Osteoblast (primary cell): ENCODE data around the gene SAG. TPM values are rescaled to one million over a fixed set of nuclear protein-coding genes. Genes with fewer than 3 reads are reported as not detected.

Source experiments
- DNase-seq: peaks from one replicate; pipeline ENCODE4 v3.0.0; 2011; ENCODE audit warnings: low spot score, mixed read lengths; ENCODE audit not compliant: insufficient read length; ENCODE audit errors: missing footprints
- H2AFZ ChIP-seq: 2 replicates; pipeline ENCODE4 v1.6.0; 2011; ENCODE audit warnings: mild to moderate bottlenecking, low read length
- H3K27ac ChIP-seq: 2 replicates; pipeline ENCODE4 v1.5.1; 2011; ENCODE audit warnings: mild to moderate bottlenecking, low read depth, low read length, moderate library complexity
- H3K27me3 ChIP-seq: 2 replicates; pipeline ENCODE4 v1.6.0; 2012; ENCODE audit warnings: mild to moderate bottlenecking, control low read depth, inconsistent platforms, low read length, moderate library complexity; ENCODE audit not compliant: insufficient read depth
- H3K36me3 ChIP-seq: 2 replicates; pipeline ENCODE4 v1.5.1; 2011; ENCODE audit warnings: mild to moderate bottlenecking, low read length, control low read depth, moderate library complexity; ENCODE audit not compliant: insufficient read depth
- H3K4me1 ChIP-seq: 2 replicates; pipeline ENCODE4 v1.5.1; 2011; ENCODE audit warnings: mild to moderate bottlenecking, low read length, control low read depth, moderate library complexity; ENCODE audit not compliant: insufficient read depth
- H3K4me2 ChIP-seq: 2 replicates; pipeline ENCODE4 v1.6.0; 2011; ENCODE audit warnings: mild to moderate bottlenecking, low read length; ENCODE audit not compliant: insufficient read depth
- H3K4me3 ChIP-seq: fragments of 200-600 bp; sonication (generic); 3 replicates; pipeline ENCODE4 v1.5.1; 2012; ENCODE audit warnings: mild to moderate bottlenecking, low read length, inconsistent platforms; ENCODE audit not compliant: insufficient read depth
- H3K79me2 ChIP-seq: 2 replicates; pipeline ENCODE4 v1.6.0; 2012; ENCODE audit warnings: mild to moderate bottlenecking, low read length, control low read depth, inconsistent platforms; ENCODE audit not compliant: insufficient read depth
- H3K9me3 ChIP-seq: 2 replicates; pipeline ENCODE4 v1.5.1; 2011; ENCODE audit warnings: low read depth, low read length, control low read depth
- H4K20me1 ChIP-seq: 2 replicates; pipeline ENCODE4 v1.6.0; 2012; ENCODE audit warnings: mild to moderate bottlenecking, low read length, control low read depth; ENCODE audit not compliant: insufficient read depth
- total RNA-seq: library from RNA; depleted of rRNA; stranded (reverse); fragments of >200 nt; gene quantifications from 2 replicates; pipeline ENCODE4 v1.2.3, GENCODE V29; 2012
- TF ChIP-seq, protein P1 (sequence below): IDR thresholded peaks from 2 replicates; pipeline ENCODE4 v1.5.1; 2011; ENCODE audit warnings: mild to moderate bottlenecking, low read depth, low read length, moderate library complexity; ENCODE audit errors: extremely low read depth

Gene SAG
- total RNA-seq, 1 donor: not detected

DNA sequence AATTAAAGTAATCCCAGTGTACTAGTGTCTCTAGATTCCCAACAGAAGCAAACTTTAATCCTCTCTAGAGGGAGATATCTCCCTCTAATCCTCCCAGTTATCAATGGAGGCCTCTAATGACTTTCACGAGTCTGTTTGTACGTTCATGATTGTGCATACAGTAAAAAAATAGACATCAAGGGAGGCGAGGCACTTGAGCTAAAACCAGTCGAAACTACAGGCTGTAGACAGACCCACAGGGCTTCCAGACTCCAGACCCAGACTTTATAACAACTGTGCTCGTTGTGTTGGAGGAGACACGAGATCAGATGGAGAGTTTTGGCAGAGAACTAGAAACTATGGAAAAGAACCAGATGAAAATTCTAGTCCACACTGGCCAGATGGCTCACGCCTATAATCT, 53.7 kb downstream of the SAG start:
- Histone ChIP-seq H3K9me3 (no peaks in the 10 kb centered on the region), H3K4me2 (no peak overlapping the region), H3K4me1 (no peaks in the 10 kb centered on the region), H3K36me3 (no peaks in the 10 kb centered on the region), H3K4me3 (no peak overlapping the region), H2AFZ (no peak overlapping the region), H4K20me1 (peaks cover 9% of the 10 kb centered on the region), H3K79me2 (peaks cover 12% of the 10 kb centered on the region), H3K27ac (no peak overlapping the region), H3K27me3 (no peaks in the 10 kb centered on the region)
- DNase-seq: no peak
- TF ChIP-seq, protein P1, sequence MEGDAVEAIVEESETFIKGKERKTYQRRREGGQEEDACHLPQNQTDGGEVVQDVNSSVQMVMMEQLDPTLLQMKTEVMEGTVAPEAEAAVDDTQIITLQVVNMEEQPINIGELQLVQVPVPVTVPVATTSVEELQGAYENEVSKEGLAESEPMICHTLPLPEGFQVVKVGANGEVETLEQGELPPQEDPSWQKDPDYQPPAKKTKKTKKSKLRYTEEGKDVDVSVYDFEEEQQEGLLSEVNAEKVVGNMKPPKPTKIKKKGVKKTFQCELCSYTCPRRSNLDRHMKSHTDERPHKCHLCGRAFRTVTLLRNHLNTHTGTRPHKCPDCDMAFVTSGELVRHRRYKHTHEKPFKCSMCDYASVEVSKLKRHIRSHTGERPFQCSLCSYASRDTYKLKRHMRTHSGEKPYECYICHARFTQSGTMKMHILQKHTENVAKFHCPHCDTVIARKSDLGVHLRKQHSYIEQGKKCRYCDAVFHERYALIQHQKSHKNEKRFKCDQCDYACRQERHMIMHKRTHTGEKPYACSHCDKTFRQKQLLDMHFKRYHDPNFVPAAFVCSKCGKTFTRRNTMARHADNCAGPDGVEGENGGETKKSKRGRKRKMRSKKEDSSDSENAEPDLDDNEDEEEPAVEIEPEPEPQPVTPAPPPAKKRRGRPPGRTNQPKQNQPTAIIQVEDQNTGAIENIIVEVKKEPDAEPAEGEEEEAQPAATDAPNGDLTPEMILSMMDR: no peak

DNA sequence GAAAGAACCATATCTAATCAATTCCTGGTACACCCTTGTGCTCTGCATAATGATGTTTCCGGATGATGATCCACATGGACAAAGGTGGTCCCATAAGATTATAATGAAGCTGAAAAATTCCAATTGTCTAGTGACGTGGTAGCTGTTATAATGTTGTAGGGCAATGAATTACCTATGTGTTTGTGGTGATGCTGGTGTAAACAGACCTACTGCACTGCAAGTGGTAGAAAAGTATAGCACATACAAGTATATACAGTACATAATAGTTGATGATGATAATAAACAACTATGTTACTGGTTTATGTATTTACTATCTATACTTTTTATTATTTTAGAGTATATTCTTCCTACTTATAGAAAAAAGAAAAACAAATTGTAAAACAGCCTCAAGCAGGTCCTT, 55.1 kb downstream of the SAG start:
- Histone ChIP-seq H3K79me2 (peaks cover 7% of the 10 kb centered on the region), H3K4me3 (no peak overlapping the region), H2AFZ (no peak overlapping the region), H3K4me2 (no peak overlapping the region), H4K20me1 (peaks cover 3% of the 10 kb centered on the region), H3K4me1 (no peaks in the 10 kb centered on the region), H3K9me3 (no peaks in the 10 kb centered on the region), H3K27ac (no peak overlapping the region), H3K36me3 (no peaks in the 10 kb centered on the region), H3K27me3 (no peaks in the 10 kb centered on the region)
- TF ChIP-seq, protein P1: no peak
- DNase-seq: no peak

DNA sequence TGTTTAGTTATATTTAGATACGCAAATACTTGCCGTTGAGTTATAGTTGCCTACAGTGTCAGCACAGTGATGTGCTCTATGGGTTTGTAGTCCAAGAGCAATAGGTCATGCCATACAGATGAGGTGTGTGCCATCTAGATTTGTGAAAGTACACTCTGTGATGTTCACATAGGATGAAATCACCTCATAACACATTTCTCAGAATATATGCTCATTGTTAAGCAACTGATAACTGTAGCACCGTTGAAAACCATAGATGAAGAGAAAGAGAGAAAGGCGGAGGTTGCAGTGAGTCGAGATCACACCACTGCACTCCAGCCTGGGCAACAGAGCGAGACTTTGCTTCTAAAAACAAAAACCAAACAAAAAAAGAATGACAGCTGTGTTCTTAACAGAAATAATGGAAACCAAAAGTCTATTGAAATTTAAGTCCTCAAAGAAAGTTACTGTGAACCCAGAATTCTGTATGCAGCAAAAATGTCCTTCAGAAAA, 56.2 kb downstream of the SAG start:
- Histone ChIP-seq H3K79me2 (peaks cover 6% of the 10 kb centered on the region), H3K27ac (no peak overlapping the region), H4K20me1 (peaks cover under 1% of the 10 kb centered on the region), H3K4me1 (no peaks in the 10 kb centered on the region), H2AFZ (no peak overlapping the region), H3K4me2 (no peak overlapping the region), H3K27me3 (no peaks in the 10 kb centered on the region), H3K9me3 (no peaks in the 10 kb centered on the region), H3K36me3 (no peaks in the 10 kb centered on the region), H3K4me3 (no peak overlapping the region)
- no peak for DNase-seq
- TF ChIP-seq, protein P1: no peak

DNA sequence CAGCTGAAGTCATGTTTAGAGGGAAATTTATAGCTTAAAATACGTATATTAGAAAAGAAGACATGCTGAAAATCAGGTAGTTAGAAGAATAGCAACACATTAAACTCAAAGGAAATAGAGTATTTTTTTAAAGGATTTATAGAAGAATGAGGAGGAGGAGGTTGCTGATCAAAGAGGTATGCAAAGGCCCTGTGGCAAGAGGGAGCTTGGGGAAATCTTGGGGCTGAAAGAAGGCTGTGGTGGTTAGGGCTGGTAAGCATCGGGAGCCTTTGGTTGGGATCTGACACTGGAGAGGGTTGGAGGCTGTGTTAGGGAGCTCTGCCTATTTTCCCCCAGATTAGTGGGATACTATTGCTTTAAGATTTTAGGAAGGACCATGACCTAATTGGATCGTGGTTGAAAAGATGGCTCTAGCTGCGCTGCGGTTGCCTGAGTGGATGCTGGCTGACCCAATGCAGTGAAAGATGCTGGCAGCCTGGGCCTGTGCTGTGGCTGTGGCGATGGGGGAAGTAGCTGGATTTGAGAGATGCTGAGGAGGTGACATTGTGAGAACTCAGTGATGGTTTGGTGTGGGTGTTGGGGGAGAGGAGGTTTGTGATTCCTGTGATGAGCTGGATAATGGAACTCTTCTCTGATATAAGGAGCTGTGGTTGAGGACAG, 58.4 kb downstream of the SAG start:
- no peaks in the 10 kb centered on the region for H3K36me3 ChIP-seq
- no peak overlapping the region for H3K27ac ChIP-seq
- H2AFZ ChIP-seq: no peak overlapping the region
- H3K79me2 ChIP-seq: no peaks in the 10 kb centered on the region
- H3K4me2 ChIP-seq: no peak overlapping the region
- H3K9me3 ChIP-seq: no peaks in the 10 kb centered on the region
- TF ChIP-seq, protein P1: no peak
- DNase-seq: no peak
- H3K27me3 ChIP-seq: no peaks in the 10 kb centered on the region
- no peaks in the 10 kb centered on the region for H4K20me1 ChIP-seq
- no peak overlapping the region for H3K4me3 ChIP-seq
- no peaks in the 10 kb centered on the region for H3K4me1 ChIP-seq
